Measurements from ENCODE around the gene METRN. TPM values are rescaled to one million over a fixed set of nuclear protein-coding genes. Genes with fewer than 3 reads are reported as not detected.

METRN gene
- total RNA-seq, 1 experiment from 2014 or later: 69.5 TPM

DNA sequence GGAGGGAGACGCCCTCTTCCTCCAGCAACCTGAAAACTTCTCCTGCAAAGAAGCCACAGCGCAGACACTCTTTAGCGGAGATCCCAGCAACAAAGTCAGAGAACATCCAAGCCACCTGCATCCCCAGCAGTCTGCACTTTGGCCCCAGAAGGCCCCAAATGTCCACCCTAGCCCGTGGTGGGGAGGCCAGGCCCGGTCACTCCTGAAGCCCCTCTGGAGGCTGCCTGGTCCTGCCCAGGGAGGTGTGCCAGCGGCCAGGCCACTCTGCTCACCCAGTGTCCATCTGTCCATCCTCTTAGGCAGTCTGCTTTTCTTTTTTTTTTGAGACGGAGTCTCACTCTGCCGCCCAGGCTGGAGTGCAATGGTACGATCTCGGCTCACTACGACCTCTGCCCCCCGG is 17.4 kb downstream of the METRN start:
- POLR2A ChIA-PET: interaction anchor here (0.6 to 1.1 kb wide), 2 partner anchors 29 kb away, joined by 3 read pairs; no protein-coding TSS in a partner anchor
- no peak for DNase-seq (ENCODE audit: unreplicated experiment)
- BruUV-seq (replicated peaks): no TSS peak
- H3K36me3 Mint-ChIP-seq (ENCODE audit: insufficient read depth, unreplicated experiment): peaks cover 55% of the 10 kb centered on the region
- CTCF ChIA-PET: interaction anchor here (0.7 to 1.7 kb wide), 3 partner anchors 12 to 48 kb away, joined by 3 read pairs; no protein-coding TSS in a partner anchor
- peaks cover under 1% of the 10 kb centered on the region for H3K4me1 Mint-ChIP-seq (ENCODE audit: insufficient read depth, unreplicated experiment)
- intact Hi-C loops (cut with micrococcal nuclease): no loop called here
- no peak overlapping the region for H3K27ac Mint-ChIP-seq (ENCODE audit: low read depth, unreplicated experiment)
- no peaks in the 10 kb centered on the region for H3K27me3 Mint-ChIP-seq (ENCODE audit: insufficient read depth, unreplicated experiment)
- H3K9me3 Mint-ChIP-seq (ENCODE audit: unreplicated experiment): no peaks in the 10 kb centered on the region
- no peak overlapping the region for H3K4me3 Mint-ChIP-seq (ENCODE audit: unreplicated experiment)
- TF ChIP-seq, protein P1, sequence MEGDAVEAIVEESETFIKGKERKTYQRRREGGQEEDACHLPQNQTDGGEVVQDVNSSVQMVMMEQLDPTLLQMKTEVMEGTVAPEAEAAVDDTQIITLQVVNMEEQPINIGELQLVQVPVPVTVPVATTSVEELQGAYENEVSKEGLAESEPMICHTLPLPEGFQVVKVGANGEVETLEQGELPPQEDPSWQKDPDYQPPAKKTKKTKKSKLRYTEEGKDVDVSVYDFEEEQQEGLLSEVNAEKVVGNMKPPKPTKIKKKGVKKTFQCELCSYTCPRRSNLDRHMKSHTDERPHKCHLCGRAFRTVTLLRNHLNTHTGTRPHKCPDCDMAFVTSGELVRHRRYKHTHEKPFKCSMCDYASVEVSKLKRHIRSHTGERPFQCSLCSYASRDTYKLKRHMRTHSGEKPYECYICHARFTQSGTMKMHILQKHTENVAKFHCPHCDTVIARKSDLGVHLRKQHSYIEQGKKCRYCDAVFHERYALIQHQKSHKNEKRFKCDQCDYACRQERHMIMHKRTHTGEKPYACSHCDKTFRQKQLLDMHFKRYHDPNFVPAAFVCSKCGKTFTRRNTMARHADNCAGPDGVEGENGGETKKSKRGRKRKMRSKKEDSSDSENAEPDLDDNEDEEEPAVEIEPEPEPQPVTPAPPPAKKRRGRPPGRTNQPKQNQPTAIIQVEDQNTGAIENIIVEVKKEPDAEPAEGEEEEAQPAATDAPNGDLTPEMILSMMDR (IDR thresholded peaks at IDR 0.05; ENCODE audit: unreplicated experiment): no peak

DNA sequence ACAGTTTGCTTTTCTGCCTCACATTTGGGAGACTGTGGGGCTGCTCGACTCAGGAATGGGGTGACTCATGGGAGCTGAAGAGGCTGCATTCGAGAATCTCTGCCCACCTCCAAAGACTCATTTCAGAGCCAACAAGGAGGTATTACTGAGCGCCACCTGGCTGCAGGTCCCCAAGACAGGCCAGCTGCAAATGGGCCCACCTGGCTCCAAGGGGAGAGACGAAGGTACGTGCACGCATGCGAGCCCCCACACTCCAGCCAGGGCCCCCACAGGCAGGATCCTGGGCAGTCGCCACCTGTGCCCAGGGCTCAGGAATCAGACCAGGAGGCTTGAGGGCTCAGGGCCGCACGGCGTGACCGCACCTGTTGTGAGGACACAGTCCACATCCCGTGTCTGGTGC is 18.0 kb downstream of the METRN start:
- H3K36me3 Mint-ChIP-seq (ENCODE audit: insufficient read depth, unreplicated experiment): peaks cover 59% of the 10 kb centered on the region
- ChIA-PET POLR2A (interaction anchor here (0.7 to 0.8 kb wide), 2 partner anchors 21 to 49 kb away, joined by 3 to 4 read pairs; no protein-coding TSS in a partner anchor), CTCF (interaction anchor here (0.7 to 1.2 kb wide), 3 partner anchors 9 to 38 kb away, joined by 3 read pairs; no protein-coding TSS in a partner anchor)
- H3K9me3 Mint-ChIP-seq (ENCODE audit: unreplicated experiment): no peaks in the 10 kb centered on the region
- no peak for DNase-seq (ENCODE audit: unreplicated experiment)
- no peak overlapping the region for H3K4me3 Mint-ChIP-seq (ENCODE audit: unreplicated experiment)
- H3K27me3 Mint-ChIP-seq (ENCODE audit: insufficient read depth, unreplicated experiment): no peaks in the 10 kb centered on the region
- H3K27ac Mint-ChIP-seq (ENCODE audit: low read depth, unreplicated experiment): no peak overlapping the region
- peaks cover 6% of the 10 kb centered on the region for H3K4me1 Mint-ChIP-seq (ENCODE audit: insufficient read depth, unreplicated experiment)
- TF ChIP-seq, protein P1 (IDR thresholded peaks at IDR 0.05; ENCODE audit: unreplicated experiment): no peak
- no TSS peak for BruUV-seq (replicated peaks)
- intact Hi-C loops (cut with micrococcal nuclease): no loop called here

DNA sequence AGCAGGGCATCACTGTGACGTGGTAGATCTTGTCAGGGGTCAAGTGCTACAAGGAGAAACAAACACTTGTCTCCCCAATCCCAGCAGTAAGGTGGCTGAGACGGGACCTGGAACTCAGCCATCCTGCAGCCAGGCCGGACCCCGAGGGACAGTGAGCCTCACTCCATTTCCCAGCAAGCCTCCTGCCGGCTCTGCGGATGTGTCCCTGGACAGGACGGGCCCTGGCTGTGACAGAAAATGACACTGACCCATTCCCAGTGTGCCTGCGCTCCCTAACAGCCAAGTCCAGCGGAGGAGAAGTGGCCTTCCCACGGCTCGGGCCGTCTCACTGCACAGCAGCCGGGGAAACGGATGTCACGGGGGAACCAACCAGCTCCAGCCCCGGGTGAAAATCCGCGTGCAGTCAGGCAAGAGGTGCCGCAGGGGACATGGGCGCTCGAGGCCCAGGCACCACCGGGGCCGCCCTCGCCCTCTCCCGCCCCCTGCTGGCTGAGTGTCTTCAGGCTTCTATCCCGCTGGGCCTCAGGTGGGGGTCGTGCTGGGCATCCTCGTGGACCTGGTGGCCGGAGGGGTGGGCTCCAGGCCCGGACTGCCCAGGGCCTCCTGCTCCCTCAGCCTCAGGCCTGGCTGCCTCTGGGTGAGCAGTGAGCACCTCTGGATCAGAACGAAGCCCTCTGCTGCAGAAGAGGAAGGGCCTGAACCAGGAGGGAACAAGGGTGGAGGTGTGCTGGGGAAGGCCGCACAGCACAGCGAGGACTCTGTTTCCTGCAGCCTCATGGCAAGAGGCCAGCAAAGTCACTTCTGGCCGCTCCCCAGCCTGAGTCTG is 18.7 kb downstream of the METRN start:
- Mint-ChIP-seq H3K4me3 (ENCODE audit: unreplicated experiment) (no peak overlapping the region), H3K36me3 (ENCODE audit: insufficient read depth, unreplicated experiment) (peaks cover 56% of the 10 kb centered on the region), H3K9me3 (ENCODE audit: unreplicated experiment) (no peaks in the 10 kb centered on the region), H3K27me3 (ENCODE audit: insufficient read depth, unreplicated experiment) (no peaks in the 10 kb centered on the region), H3K4me1 (ENCODE audit: insufficient read depth, unreplicated experiment) (peaks cover 6% of the 10 kb centered on the region), H3K27ac (ENCODE audit: low read depth, unreplicated experiment) (no peak overlapping the region)
- ChIA-PET CTCF (interaction anchor here (0.7 to 1.2 kb wide), 3 partner anchors 9 to 38 kb away, joined by 3 read pairs; no protein-coding TSS in a partner anchor), POLR2A (interaction anchor here (0.7 to 0.8 kb wide), 2 partner anchors 21 to 48 kb away, joined by 3 to 4 read pairs; no protein-coding TSS in a partner anchor)
- no peak for DNase-seq (ENCODE audit: unreplicated experiment)
- no TSS peak for BruUV-seq (replicated peaks)
- TF ChIP-seq, protein P1 (IDR thresholded peaks at IDR 0.05; ENCODE audit: unreplicated experiment): peak; percentile 28
- intact Hi-C loops (cut with micrococcal nuclease): no loop called here

DNA sequence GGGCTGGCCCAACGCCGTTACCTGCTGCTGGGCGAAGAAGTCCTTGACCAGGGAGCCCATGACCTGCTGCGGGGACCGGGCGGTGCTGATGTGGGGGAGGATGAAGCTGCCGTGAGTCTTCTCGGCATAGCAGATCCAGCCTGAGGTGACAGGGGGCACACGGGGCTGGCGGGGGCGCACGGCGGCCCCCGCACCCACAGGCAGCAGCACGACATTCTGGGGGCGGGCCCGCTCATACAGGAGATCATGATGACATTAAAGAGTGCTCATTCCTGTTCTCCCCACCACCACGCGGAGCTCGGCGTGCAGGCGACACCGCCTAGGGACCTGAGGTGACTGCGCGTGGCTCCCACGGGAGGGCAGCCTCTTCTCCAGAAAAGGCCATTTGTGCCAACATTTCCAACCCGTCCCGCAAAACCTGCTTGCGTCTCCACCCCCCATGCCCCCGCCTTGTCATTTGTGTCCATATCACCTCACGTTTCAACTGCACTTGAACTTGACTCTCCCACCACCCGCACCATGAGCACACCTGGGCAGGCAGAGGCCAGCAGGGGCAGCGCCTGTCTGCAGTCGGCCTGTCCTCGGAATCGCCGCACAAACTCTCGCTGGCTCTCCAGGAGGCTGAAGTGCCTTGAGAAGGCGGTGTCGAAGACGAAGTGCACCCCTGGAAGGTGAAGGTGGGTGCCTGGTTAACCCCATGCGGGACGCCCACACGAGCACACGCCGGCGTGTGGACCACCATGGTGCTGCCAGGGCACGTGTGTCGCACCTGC is 19.5 kb downstream of the METRN start:
- peaks cover 6% of the 10 kb centered on the region for H3K4me1 Mint-ChIP-seq (ENCODE audit: insufficient read depth, unreplicated experiment)
- TF ChIP-seq, protein P1 (IDR thresholded peaks at IDR 0.05; ENCODE audit: unreplicated experiment): no peak
- no peak for DNase-seq (ENCODE audit: unreplicated experiment)
- BruUV-seq (replicated peaks): no TSS peak
- no peaks in the 10 kb centered on the region for H3K27me3 Mint-ChIP-seq (ENCODE audit: insufficient read depth, unreplicated experiment)
- peaks cover 56% of the 10 kb centered on the region for H3K36me3 Mint-ChIP-seq (ENCODE audit: insufficient read depth, unreplicated experiment)
- H3K27ac Mint-ChIP-seq (ENCODE audit: low read depth, unreplicated experiment): no peak overlapping the region
- no peak overlapping the region for H3K4me3 Mint-ChIP-seq (ENCODE audit: unreplicated experiment)
- ChIA-PET CTCF (interaction anchor here (1.0 kb wide), 1 partner anchor 8 kb away, joined by 3 read pairs; no protein-coding TSS in a partner anchor), POLR2A (interaction anchor here (4.1 kb wide), 1 partner anchor 13 kb away, joined by 25 read pairs; the partner anchor contains the start of gene ANTKMT)
- no peaks in the 10 kb centered on the region for H3K9me3 Mint-ChIP-seq (ENCODE audit: unreplicated experiment)
- intact Hi-C loops (cut with micrococcal nuclease): no loop called here
